Cardiac muscle cell (in vitro differentiated cells and primary cell): ENCODE measurements around the gene KREMEN1. TPM values are rescaled to one million over a fixed set of nuclear protein-coding genes. Genes with fewer than 3 reads are reported as not detected.

Source experiments
- DNase-seq, 2 donors: peaks; one replicate each; pipeline versions ENCODE4 v3.0.0 to v3.0.0-alpha.2; 2010 to 2017; ENCODE audit warnings: low read depth in 1 of 2, low spot score in 1 of 2
- H3K27ac ChIP-seq: fragments of 200-600 bp; sonication (generic); 2 replicates; pipeline ENCODE4 v1.5.1; 2016
- H3K27me3 ChIP-seq: fragments of 200-600 bp; sonication (generic); 2 replicates; pipeline ENCODE4 v1.6.0; 2016; ENCODE audit warnings: control low read depth
- H3K36me3 ChIP-seq: fragments of 200-600 bp; sonication (generic); 2 replicates; pipeline ENCODE4 v1.5.1; 2016; ENCODE audit warnings: control low read depth
- H3K4me1 ChIP-seq: fragments of 200-600 bp; sonication (generic); 2 replicates; pipeline ENCODE4 v1.8.1; 2017; ENCODE audit warnings: low read depth, mild to moderate bottlenecking, mixed run types
- H3K4me3 ChIP-seq: fragments of 200-600 bp; sonication (generic); 2 replicates; pipeline ENCODE4 v1.5.1; 2016; ENCODE audit warnings: mild to moderate bottlenecking
- H3K9me3 ChIP-seq: fragments of 200-600 bp; sonication (generic); 2 replicates; pipeline ENCODE4 v1.5.1; 2017; ENCODE audit warnings: low read depth, mild to moderate bottlenecking, control low read depth
- polyA plus RNA-seq: library from polyadenylated mRNA; unstranded; fragments of >200 nt; fragmentation: Nextera tagmentation; extraction: Ambion mirVana; gene quantifications from 2 replicates; pipeline ENCODE4 v1.2.1, GENCODE V29; 2016
- total RNA-seq: library from RNA; depleted of rRNA; stranded (reverse); fragments of >200 nt; gene quantifications from 2 replicates; pipeline ENCODE4 v1.2.3, GENCODE V29; 2016
- TF ChIP-seq, protein P1 (sequence below): IDR thresholded peaks from 2 replicates; pipeline ENCODE4 v1.5.1; 2012; ENCODE audit warnings: low read depth, mild to moderate bottlenecking, low read length

The KREMEN1 gene
- total and polyA plus RNA-seq, 2 experiments from 2014 or later: 18.0 to 20.3 TPM

DNA sequence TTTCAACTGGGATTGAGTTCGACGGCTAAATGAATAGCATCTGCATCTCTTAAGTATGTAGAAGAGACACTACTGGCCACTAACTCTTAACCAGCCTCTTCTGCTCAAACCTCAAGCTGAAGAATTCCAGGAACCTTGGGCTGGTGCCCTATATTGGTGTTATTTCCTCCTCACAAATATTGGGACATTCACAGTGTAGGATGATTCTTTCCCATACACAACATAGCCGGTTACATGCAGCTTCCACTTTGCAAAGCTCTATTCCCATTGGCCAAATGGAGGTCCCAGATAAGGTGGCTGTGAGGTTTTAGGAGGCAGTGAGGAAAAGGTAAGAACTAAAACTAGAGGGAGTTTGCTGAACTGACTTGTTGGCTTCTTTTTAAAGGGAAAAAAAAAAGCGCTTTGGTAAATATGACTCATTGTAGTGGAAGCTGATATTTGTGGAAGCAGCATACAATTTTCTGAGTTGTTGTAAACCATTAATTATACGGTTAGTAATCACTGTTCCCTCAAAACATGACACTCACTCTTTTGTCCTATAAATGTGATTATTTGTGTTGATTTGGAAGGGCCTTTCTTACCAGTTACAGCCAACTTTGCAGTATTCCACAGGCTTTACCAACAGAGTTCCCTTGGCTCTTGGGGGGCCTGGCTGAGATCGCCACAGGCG lies 28.8 kb upstream of the KREMEN1 start:
- no peak overlapping the region for H3K4me3 ChIP-seq
- peak in 1 of 2 donors; percentile 76 for DNase-seq
- TF ChIP-seq, protein P1, sequence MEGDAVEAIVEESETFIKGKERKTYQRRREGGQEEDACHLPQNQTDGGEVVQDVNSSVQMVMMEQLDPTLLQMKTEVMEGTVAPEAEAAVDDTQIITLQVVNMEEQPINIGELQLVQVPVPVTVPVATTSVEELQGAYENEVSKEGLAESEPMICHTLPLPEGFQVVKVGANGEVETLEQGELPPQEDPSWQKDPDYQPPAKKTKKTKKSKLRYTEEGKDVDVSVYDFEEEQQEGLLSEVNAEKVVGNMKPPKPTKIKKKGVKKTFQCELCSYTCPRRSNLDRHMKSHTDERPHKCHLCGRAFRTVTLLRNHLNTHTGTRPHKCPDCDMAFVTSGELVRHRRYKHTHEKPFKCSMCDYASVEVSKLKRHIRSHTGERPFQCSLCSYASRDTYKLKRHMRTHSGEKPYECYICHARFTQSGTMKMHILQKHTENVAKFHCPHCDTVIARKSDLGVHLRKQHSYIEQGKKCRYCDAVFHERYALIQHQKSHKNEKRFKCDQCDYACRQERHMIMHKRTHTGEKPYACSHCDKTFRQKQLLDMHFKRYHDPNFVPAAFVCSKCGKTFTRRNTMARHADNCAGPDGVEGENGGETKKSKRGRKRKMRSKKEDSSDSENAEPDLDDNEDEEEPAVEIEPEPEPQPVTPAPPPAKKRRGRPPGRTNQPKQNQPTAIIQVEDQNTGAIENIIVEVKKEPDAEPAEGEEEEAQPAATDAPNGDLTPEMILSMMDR: no peak
- peaks cover 47% of the 10 kb centered on the region for H3K36me3 ChIP-seq
- no peak overlapping the region for H3K27ac ChIP-seq
- H3K4me1 ChIP-seq: no peaks in the 10 kb centered on the region
- H3K9me3 ChIP-seq: no peaks in the 10 kb centered on the region
- H3K27me3 ChIP-seq: no peaks in the 10 kb centered on the region

DNA sequence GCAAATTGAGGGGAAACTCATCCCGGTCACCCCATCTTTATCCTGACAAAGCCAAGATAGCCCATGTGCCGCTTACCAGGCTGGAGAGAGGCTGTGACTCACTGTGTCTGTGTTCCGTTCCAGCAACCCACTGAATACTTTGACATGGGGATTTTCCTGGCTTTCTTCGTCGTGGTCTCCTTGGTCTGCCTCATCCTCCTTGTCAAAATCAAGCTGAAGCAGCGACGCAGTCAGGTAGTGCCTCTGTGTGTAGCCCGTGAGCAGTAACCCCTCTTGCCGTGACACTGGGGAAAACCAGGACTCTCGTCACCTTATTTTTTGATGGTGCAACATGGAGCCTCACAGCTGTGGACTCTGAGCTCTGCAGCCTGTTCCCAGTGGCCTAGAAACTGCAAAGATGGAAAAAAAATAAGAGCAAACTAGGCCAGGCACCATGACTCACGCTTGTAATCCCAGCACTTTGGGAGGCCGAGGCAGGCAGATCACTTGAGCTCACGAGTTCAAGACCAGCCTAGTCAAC lies 28.1 kb upstream of the KREMEN1 start:
- TF ChIP-seq, protein P1: no peak
- H3K36me3 ChIP-seq: peaks cover 53% of the 10 kb centered on the region
- DNase-seq: peak in 1 of 2 donors; percentile 77
- H3K27me3 ChIP-seq: no peaks in the 10 kb centered on the region
- H3K4me3 ChIP-seq: no peak overlapping the region
- no peaks in the 10 kb centered on the region for H3K4me1 ChIP-seq
- H3K27ac ChIP-seq: no peak overlapping the region
- H3K9me3 ChIP-seq: no peaks in the 10 kb centered on the region

DNA sequence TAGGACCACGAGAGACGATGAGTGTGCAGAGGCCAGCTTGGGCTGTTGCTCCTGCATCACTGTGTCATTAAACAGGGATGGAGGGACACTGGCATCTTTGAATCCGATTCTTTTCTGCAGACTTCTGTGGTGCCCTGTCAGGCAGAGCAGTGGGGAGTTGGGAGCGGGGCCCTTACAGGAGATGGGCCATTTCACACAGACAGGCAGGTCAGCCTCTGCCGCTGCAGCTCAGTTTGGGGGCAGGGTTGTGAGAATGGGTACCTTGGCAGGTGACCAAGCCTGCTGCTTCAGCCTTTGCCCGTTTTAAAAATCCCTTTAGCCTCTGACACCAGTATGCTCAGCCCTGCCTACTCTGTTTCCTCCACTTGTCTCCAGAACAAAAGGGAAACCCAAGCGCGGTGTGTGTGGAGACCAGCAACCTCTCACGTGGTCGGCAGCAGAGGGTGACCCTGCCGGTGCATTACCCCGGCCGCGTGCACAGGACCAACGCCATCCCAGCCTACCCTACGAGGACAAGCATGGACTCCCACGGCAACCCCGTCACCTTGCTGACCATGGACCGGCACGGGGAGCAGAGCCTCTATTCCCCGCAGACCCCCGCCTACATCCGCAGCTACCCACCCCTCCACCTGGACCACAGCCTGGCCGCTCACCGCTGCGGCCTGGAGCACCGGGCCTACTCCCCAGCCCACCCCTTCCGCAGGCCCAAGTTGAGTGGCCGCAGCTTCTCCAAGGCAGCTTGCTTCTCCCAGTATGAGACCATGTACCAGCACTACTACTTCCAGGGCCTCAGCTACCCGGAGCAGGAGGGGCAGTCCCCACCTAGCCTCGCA lies 23.8 kb upstream of the KREMEN1 start:
- Histone ChIP-seq H3K36me3 (peaks cover 55% of the 10 kb centered on the region), H3K9me3 (no peaks in the 10 kb centered on the region), H3K4me1 (no peaks in the 10 kb centered on the region), H3K4me3 (no peak overlapping the region), H3K27me3 (no peaks in the 10 kb centered on the region), H3K27ac (no peak overlapping the region)
- DNase-seq: no peak
- TF ChIP-seq, protein P1: no peak

DNA sequence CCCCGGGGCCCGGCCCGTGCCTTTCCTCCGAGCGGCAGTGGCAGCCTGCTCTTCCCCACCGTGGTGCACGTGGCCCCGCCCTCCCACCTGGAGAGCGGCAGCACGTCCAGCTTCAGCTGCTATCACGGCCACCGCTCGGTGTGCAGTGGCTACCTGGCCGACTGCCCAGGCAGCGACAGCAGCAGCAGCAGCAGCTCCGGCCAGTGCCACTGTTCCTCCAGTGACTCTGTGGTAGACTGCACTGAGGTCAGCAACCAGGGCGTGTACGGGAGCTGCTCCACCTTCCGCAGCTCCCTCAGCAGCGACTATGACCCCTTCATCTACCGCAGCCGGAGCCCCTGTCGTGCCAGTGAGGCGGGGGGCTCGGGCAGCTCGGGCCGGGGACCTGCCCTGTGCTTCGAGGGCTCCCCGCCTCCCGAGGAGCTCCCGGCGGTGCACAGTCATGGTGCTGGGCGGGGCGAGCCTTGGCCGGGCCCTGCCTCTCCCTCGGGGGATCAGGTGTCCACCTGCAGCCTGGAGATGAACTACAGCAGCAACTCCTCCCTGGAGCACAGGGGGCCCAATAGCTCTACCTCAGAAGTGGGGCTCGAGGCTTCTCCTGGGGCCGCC lies 23.1 kb upstream of the KREMEN1 start:
- no peaks in the 10 kb centered on the region for H3K27me3 ChIP-seq
- H3K9me3 ChIP-seq: no peaks in the 10 kb centered on the region
- no peak overlapping the region for H3K27ac ChIP-seq
- H3K4me3 ChIP-seq: no peak overlapping the region
- TF ChIP-seq, protein P1: no peak
- no peaks in the 10 kb centered on the region for H3K4me1 ChIP-seq
- DNase-seq: no peak
- peaks cover 51% of the 10 kb centered on the region for H3K36me3 ChIP-seq

DNA sequence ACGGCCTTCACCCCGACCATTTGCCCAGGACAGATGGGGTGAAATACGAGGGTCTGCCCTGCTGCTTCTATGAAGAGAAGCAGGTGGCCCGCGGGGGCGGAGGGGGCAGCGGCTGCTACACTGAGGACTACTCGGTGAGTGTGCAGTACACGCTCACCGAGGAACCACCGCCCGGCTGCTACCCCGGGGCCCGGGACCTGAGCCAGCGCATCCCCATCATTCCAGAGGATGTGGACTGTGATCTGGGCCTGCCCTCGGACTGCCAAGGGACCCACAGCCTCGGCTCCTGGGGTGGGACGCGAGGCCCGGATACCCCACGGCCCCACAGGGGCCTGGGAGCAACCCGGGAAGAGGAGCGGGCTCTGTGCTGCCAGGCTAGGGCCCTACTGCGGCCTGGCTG lies 22.4 kb upstream of the KREMEN1 start:
- H3K36me3 ChIP-seq: peaks cover 49% of the 10 kb centered on the region
- DNase-seq: no peak
- H3K27me3 ChIP-seq: no peaks in the 10 kb centered on the region
- H3K4me3 ChIP-seq: no peak overlapping the region
- H3K4me1 ChIP-seq: peaks cover 2% of the 10 kb centered on the region
- TF ChIP-seq, protein P1: no peak
- H3K27ac ChIP-seq: no peak overlapping the region
- H3K9me3 ChIP-seq: no peaks in the 10 kb centered on the region
